Activated gamma-delta T cell (primary cell): ENCODE data around the gene NDUFS7.
"Not testable (repeated sequence)": the region's sequence is repeated elsewhere in the genome, so short reads cannot be mapped to it uniquely, and the experiment has no call there.

Experiments
- DNase-seq: peaks from one replicate; lab custom pipeline; 2025; lab: John Stamatoyannopoulos, UW

The NDUFS7 gene

GRCh38 chr19:1432507-1432887 lies 48.8 kb downstream of the NDUFS7 start:
- no peak for DNase-seq

GRCh38 chr19:1433119-1434039 lies 49.7 kb downstream of the NDUFS7 start:
- DNase-seq: no peak

GRCh38 chr19:1434040-1434366 lies 50.3 kb downstream of the NDUFS7 start:
- no peak for DNase-seq

- no peak for DNase-seq
Observed at GRCh38 chr19:1434577-1435060, 50.9 kb downstream of the NDUFS7 start.

GRCh38 chr19:1435378-1435989 lies 51.8 kb downstream of the NDUFS7 start:
- DNase-seq: no peak

GRCh38 chr19:1437609-1438008 lies 53.9 kb downstream of the NDUFS7 start:
- no peak for DNase-seq

- DNase-seq: peak; percentile 90
Observed at GRCh38 chr19:1438035-1438932, 54.6 kb downstream of the NDUFS7 start, which contains the start of gene RPS15. Gene RPS15, plus strand, starts transcription at chr19:1438396. Its CDS starts 30 bp downstream, at chr19:1438426.

- no peak for DNase-seq
Observed at GRCh38 chr19:1438933-1439354, 55.2 kb downstream of the NDUFS7 start.

GRCh38 chr19:1439525-1440417 lies 56.1 kb downstream of the NDUFS7 start:
- not testable (repeated sequence) for DNase-seq

GRCh38 chr19:1440418-1440801 lies 56.7 kb downstream of the NDUFS7 start:
- DNase-seq: no peak

GRCh38 chr19:1441022-1441426 lies 57.3 kb downstream of the NDUFS7 start:
- DNase-seq: no peak

GRCh38 chr19:1441677-1442438 lies 58.2 kb downstream of the NDUFS7 start:
- no peak for DNase-seq
